Mucosa of rectum (tissue), 2 donors: ENCODE results near the gene VPS13D.

Experiments
- H3K27ac ChIP-seq, 2 donors: one replicate each; pipeline ENCODE4 v1.7.0; 2013; ENCODE audit warnings: inconsistent platforms in 2 of 2, low read depth in 2 of 2, low read length in 2 of 2
- H3K27me3 ChIP-seq, 2 donors: one replicate each; pipeline ENCODE4 v1.7.0; 2013; ENCODE audit warnings: low read length in 2 of 2; ENCODE audit not compliant: control insufficient read depth in 2 of 2, insufficient read depth in 2 of 2
- H3K36me3 ChIP-seq, 2 donors: one replicate each; pipeline ENCODE4 v1.7.0; 2013; ENCODE audit warnings: low read length in 2 of 2; ENCODE audit not compliant: control insufficient read depth in 2 of 2, insufficient read depth in 2 of 2
- H3K4me1 ChIP-seq, 2 donors: one replicate each; pipeline ENCODE4 v1.7.0; 2013; ENCODE audit warnings: low read length in 2 of 2, mild to moderate bottlenecking in 1 of 2; ENCODE audit not compliant: control insufficient read depth in 2 of 2, insufficient read depth in 2 of 2
- H3K4me3 ChIP-seq, 2 donors: one replicate each; pipeline ENCODE4 v1.7.0; 2013; ENCODE audit warnings: low read length in 2 of 2
- H3K9ac ChIP-seq, 2 donors: one replicate each; pipeline ENCODE4 v1.7.0; 2013; ENCODE audit warnings: low read length in 2 of 2, low read depth in 1 of 2, mild to moderate bottlenecking in 1 of 2
- H3K9me3 ChIP-seq, 2 donors: one replicate each; pipeline ENCODE4 v1.7.0; 2013; ENCODE audit warnings: low read length in 2 of 2; ENCODE audit not compliant: control insufficient read depth in 2 of 2
- donor health status: healthy.
- donor health status: Normal muscosa, but diverticular disease.

Gene VPS13D

GRCh38 chr1:12407050-12407961, 177.5 kb downstream of the VPS13D start:
- H3K27ac ChIP-seq: peak overlapping the region; percentile 0 to 51
- peak overlapping the region in 1 of 2 donors; percentile 1 for H3K9ac ChIP-seq
- H3K27me3 ChIP-seq: no peaks in the 10 kb centered on the region
- H3K4me1 ChIP-seq: peaks cover 16 to 48% of the 10 kb centered on the region in 2 donors
- peaks cover 16 to 20% of the 10 kb centered on the region in 2 donors for H3K36me3 ChIP-seq
- no peaks in the 10 kb centered on the region for H3K9me3 ChIP-seq
- no peak overlapping the region for H3K4me3 ChIP-seq

GRCh38 chr1:12407962-12408454, 178.2 kb downstream of the VPS13D start:
- peaks cover 12 to 18% of the 10 kb centered on the region in 2 donors for H3K36me3 ChIP-seq
- H3K4me3 ChIP-seq: no peak overlapping the region
- peak overlapping the region in 1 of 2 donors; percentile 1 for H3K9ac ChIP-seq
- H3K9me3 ChIP-seq: no peaks in the 10 kb centered on the region
- no peaks in the 10 kb centered on the region for H3K27me3 ChIP-seq
- peak overlapping the region in 1 of 2 donors; percentile 9 for H3K27ac ChIP-seq
- peaks cover 16 to 54% of the 10 kb centered on the region in 2 donors for H3K4me1 ChIP-seq

GRCh38 chr1:12408662-12409061, 178.8 kb downstream of the VPS13D start:
- Histone ChIP-seq H3K9me3 (no peaks in the 10 kb centered on the region), H3K4me1 (peaks cover 16 to 58% of the 10 kb centered on the region in 2 donors), H3K36me3 (peaks cover 7 to 14% of the 10 kb centered on the region in 2 donors), H3K4me3 (no peak overlapping the region), H3K9ac (no peak overlapping the region), H3K27me3 (no peaks in the 10 kb centered on the region), H3K27ac (no peak overlapping the region)

GRCh38 chr1:12409681-12410080, 179.9 kb downstream of the VPS13D start:
- peaks cover 0 to 8% of the 10 kb centered on the region in 2 donors for H3K36me3 ChIP-seq
- H3K27me3 ChIP-seq: no peaks in the 10 kb centered on the region
- peaks cover 16 to 55% of the 10 kb centered on the region in 2 donors for H3K4me1 ChIP-seq
- no peaks in the 10 kb centered on the region for H3K9me3 ChIP-seq
- H3K4me3 ChIP-seq: no peak overlapping the region
- H3K27ac ChIP-seq: no peak overlapping the region
- H3K9ac ChIP-seq: no peak overlapping the region

GRCh38 chr1:12410351-12410750, 180.5 kb downstream of the VPS13D start:
- H3K27me3 ChIP-seq: no peaks in the 10 kb centered on the region
- H3K9me3 ChIP-seq: no peaks in the 10 kb centered on the region
- peaks cover 0 to 9% of the 10 kb centered on the region in 2 donors for H3K36me3 ChIP-seq
- peaks cover 10 to 53% of the 10 kb centered on the region in 2 donors for H3K4me1 ChIP-seq
- no peak overlapping the region for H3K4me3 ChIP-seq
- no peak overlapping the region for H3K9ac ChIP-seq
- H3K27ac ChIP-seq: no peak overlapping the region

- H3K27ac ChIP-seq: no peak overlapping the region
- no peaks in the 10 kb centered on the region for H3K9me3 ChIP-seq
- no peaks in the 10 kb centered on the region for H3K27me3 ChIP-seq
- no peak overlapping the region for H3K9ac ChIP-seq
- H3K36me3 ChIP-seq: peaks cover 0 to 13% of the 10 kb centered on the region in 2 donors
- H3K4me3 ChIP-seq: no peak overlapping the region
- peaks cover 3 to 46% of the 10 kb centered on the region in 2 donors for H3K4me1 ChIP-seq
Observed at GRCh38 chr1:12411098-12411497, 181.3 kb downstream of the VPS13D start.

- peak overlapping the region in 1 of 2 donors; percentile 52 for H3K27ac ChIP-seq
- peaks cover 0 to 40% of the 10 kb centered on the region in 2 donors for H3K4me1 ChIP-seq
- no peaks in the 10 kb centered on the region for H3K9me3 ChIP-seq
- no peak overlapping the region for H3K9ac ChIP-seq
- peaks cover under 1 to 20% of the 10 kb centered on the region in 2 donors for H3K36me3 ChIP-seq
- no peaks in the 10 kb centered on the region for H3K27me3 ChIP-seq
- H3K4me3 ChIP-seq: no peak overlapping the region
Observed at GRCh38 chr1:12411747-12412146, 181.9 kb downstream of the VPS13D start.

GRCh38 chr1:12412439-12412838, 182.6 kb downstream of the VPS13D start:
- H3K36me3 ChIP-seq: peaks cover 7 to 27% of the 10 kb centered on the region in 2 donors
- H3K27me3 ChIP-seq: no peaks in the 10 kb centered on the region
- no peak overlapping the region for H3K4me3 ChIP-seq
- peak overlapping the region; percentile 12 to 52 for H3K27ac ChIP-seq
- no peak overlapping the region for H3K9ac ChIP-seq
- peaks cover 0 to 34% of the 10 kb centered on the region in 2 donors for H3K4me1 ChIP-seq
- no peaks in the 10 kb centered on the region for H3K9me3 ChIP-seq

- Histone ChIP-seq H3K9ac (no peak overlapping the region), H3K4me1 (peaks cover 0 to 25% of the 10 kb centered on the region in 2 donors), H3K27me3 (no peaks in the 10 kb centered on the region), H3K4me3 (no peak overlapping the region), H3K36me3 (peaks cover 18 to 28% of the 10 kb centered on the region in 2 donors), H3K9me3 (no peaks in the 10 kb centered on the region), H3K27ac (no peak overlapping the region)
Observed at GRCh38 chr1:12413664-12414410, 184.0 kb downstream of the VPS13D start.
